B cell (primary cell): ENCODE results near the gene RMND5A. TPM values are rescaled to one million over a fixed set of nuclear protein-coding genes. Genes with fewer than 3 reads are reported as not detected.
"Not testable (repeated sequence)": the region's sequence is repeated elsewhere in the genome, so short reads cannot be mapped to it uniquely, and the experiment has no call there.

ENCODE experiments used
- ATAC-seq: fragments of 200-7000 bp; cut with Tn5 transposase; one replicate; pipeline ENCODE4 v1.10.0; 2021; ENCODE audit warnings: low read depth, mild to moderate bottlenecking, moderate number of reproducible peaks, moderate library complexity
- CTCF ChIA-PET: fragments of 350-600 bp; sonication (Branson Sonifier 250); formaldehyde crosslinking; loops from one replicate; lab custom pipeline; 2021; ENCODE audit warnings: antibody characterized with exemption, inconsistent platforms; lab: Charles Lee
- POLR2A ChIA-PET: fragments of 350-600 bp; sonication (Branson Sonifier 250); formaldehyde crosslinking; loops from one replicate; lab custom pipeline; 2021; ENCODE audit warnings: antibody characterized with exemption; lab: Charles Lee
- DNase-seq: peaks from one replicate; pipeline ENCODE4 v3.0.0; 2013
- H2AFZ ChIP-seq: 2 replicates; pipeline ENCODE4 v1.6.1; 2012; ENCODE audit warnings: mild to moderate bottlenecking, low read depth, low read length; ENCODE audit not compliant: insufficient read depth, poor library complexity, severe bottlenecking
- H3K27ac ChIP-seq, 2 donors: 1 replicate in 1 of 2; 2 replicates in 1 of 2; pipeline ENCODE4 v1.5.1; 2012 to 2013; ENCODE audit warnings: low read length in 2 of 2, mild to moderate bottlenecking in 2 of 2, moderate library complexity in 1 of 2
- H3K27me3 ChIP-seq, 4 experiments: fragments of 200-600 bp in 1 of 4; sonication (generic) in 1 of 4; replicated peaks in 1 of 4; 1 replicate in 2 of 4; 2 replicates in 2 of 4; pipeline versions ENCODE4 v1.6.1 to v1.7.0; 2013 to 2016; ENCODE audit warnings: low read length in 3 of 4, mild to moderate bottlenecking in 2 of 4, mixed read lengths in 1 of 4, moderate library complexity in 1 of 4; ENCODE audit not compliant: insufficient read depth in 4 of 4, control insufficient read depth in 3 of 4; ENCODE audit errors: control extremely low read depth in 1 of 4
- H3K36me3 ChIP-seq, 2 experiments: replicated peaks in 1 of 2; 1 replicate in 1 of 2; 2 replicates in 1 of 2; pipeline versions ENCODE4 v1.6.1 to v1.7.1; 2013; ENCODE audit warnings: low read length in 1 of 2; ENCODE audit not compliant: insufficient read depth in 2 of 2, control insufficient read depth in 1 of 2; ENCODE audit errors: control extremely low read depth in 1 of 2, extremely low read depth in 1 of 2
- H3K4me1 ChIP-seq, 2 donors: fragments of 200-600 bp in 1 of 2; sonication (generic) in 1 of 2; 1 replicate in 1 of 2; 2 replicates in 1 of 2; pipeline versions ENCODE4 v1.5.1 to v1.6.1; 2013 to 2017; ENCODE audit warnings: low read length in 2 of 2; ENCODE audit not compliant: control insufficient read depth in 2 of 2, insufficient read depth in 2 of 2
- H3K4me2 ChIP-seq: replicated peaks from 2 replicates; pipeline ENCODE3; 2012; ENCODE audit warnings: mild to moderate bottlenecking, low read depth, low read length; ENCODE audit not compliant: poor library complexity, severe bottlenecking
- H3K4me3 ChIP-seq, 5 experiments: fragments of 200-600 bp in 1 of 5; sonication (generic) in 1 of 5; 1 replicate in 3 of 5; 2 replicates in 2 of 5; pipeline versions ENCODE4 v1.5.1 to v1.7.0; 2011 to 2016; ENCODE audit warnings: low read length in 4 of 5, mild to moderate bottlenecking in 4 of 5, low read depth in 2 of 5, control low read depth in 1 of 5, moderate library complexity in 1 of 5; ENCODE audit not compliant: insufficient read depth in 1 of 5; ENCODE audit errors: control extremely low read depth in 1 of 5, extremely low read depth in 1 of 5
- H3K79me2 ChIP-seq: fragments of 200-600 bp; sonication (generic); one replicate; pipeline ENCODE4 v1.6.0; 2016; ENCODE audit warnings: low read length; ENCODE audit not compliant: control insufficient read depth, insufficient read depth
- H3K9ac ChIP-seq: fragments of 200-600 bp; sonication (generic); 2 replicates; pipeline ENCODE4 v1.6.1; 2017; ENCODE audit warnings: mild to moderate bottlenecking, low read length, moderate library complexity
- H3K9me3 ChIP-seq, 3 donors: one replicate each; pipeline versions ENCODE4 v1.6.1 to v1.7.1; 2013; ENCODE audit warnings: low read length in 2 of 3; ENCODE audit not compliant: control insufficient read depth in 2 of 3, insufficient read depth in 1 of 3; ENCODE audit errors: control extremely low read depth in 1 of 3
- H4K20me1 ChIP-seq: 2 replicates; pipeline ENCODE4 v1.6.0; 2012; ENCODE audit warnings: mild to moderate bottlenecking, low read length; ENCODE audit not compliant: insufficient read depth, control insufficient read depth, poor library complexity, severe bottlenecking
- H3K27ac Mint-ChIP-seq: one replicate; pipeline ENCODE4 v1.8.0; 2021; ENCODE audit warnings: mixed read lengths
- H3K27me3 Mint-ChIP-seq: one replicate; pipeline ENCODE4 v1.8.0; 2021; ENCODE audit warnings: mixed read lengths
- H3K4me1 Mint-ChIP-seq: one replicate; pipeline ENCODE4 v1.8.0; 2021; ENCODE audit warnings: mixed read lengths
- H3K4me3 Mint-ChIP-seq: one replicate; pipeline ENCODE4 v1.8.0; 2021; ENCODE audit warnings: mixed read lengths
- H3K9me3 Mint-ChIP-seq: one replicate; pipeline ENCODE4 v1.8.0; 2022; ENCODE audit warnings: mixed read lengths; ENCODE audit not compliant: insufficient read depth
- WGBS: methylation state at CpG from one replicate; pipeline ENCODE4 v1.1.5; 2013; ENCODE audit warnings: missing lambda C conversion rate; ENCODE audit not compliant: insufficient coverage; 5-methylcytosine and 5-hydroxymethylcytosine counted together
- intact Hi-C: fragments of 100-400 bp; cut with micrococcal nuclease; formaldehyde crosslinking; loops from one replicate; pipeline ENCODE4 v1.10.0; 2022
- polyA plus RNA-seq: library from polyadenylated mRNA; depleted of rRNA; stranded (reverse); fragments of >200 nt; gene quantifications from 2 replicates; pipeline ENCODE4 v1.2.3, GENCODE V29; 2012
- total RNA-seq, 2 donors: library from RNA; stranded (reverse); fragments of 120-200 nt in 1 of 2; gene quantifications; 1 replicate in 1 of 2; 2 replicates in 1 of 2; pipeline versions ENCODE4 v1.2.3 to v1.2.4, GENCODE V29; 2013 to 2022

The RMND5A gene
- total and polyA plus RNA-seq, 2 donors (not counting 1 experiment from before 2014, with no cell fraction given) = 13.0 to 33.7 TPM

DNA sequence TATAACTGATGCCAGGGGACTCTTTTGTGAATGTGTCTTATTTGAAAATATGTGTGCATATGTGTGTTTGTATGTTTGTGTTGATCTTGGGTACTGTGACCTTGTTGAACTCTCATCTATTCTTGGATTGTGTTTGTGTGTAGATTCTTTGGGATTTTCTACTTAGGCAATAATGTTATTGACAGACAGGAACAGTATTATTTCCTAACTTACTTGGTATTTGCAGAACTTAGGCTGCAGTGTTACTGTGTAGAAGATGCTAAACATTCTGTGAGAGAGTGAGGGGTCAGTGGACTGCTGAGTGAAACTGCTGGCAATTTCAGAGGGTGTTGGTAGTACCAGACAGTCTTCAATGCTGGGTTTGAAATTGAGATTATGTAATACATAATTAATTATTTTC, 12.7 kb downstream of the RMND5A start:
- not testable (repeated sequence) for H3K36me3 ChIP-seq

DNA sequence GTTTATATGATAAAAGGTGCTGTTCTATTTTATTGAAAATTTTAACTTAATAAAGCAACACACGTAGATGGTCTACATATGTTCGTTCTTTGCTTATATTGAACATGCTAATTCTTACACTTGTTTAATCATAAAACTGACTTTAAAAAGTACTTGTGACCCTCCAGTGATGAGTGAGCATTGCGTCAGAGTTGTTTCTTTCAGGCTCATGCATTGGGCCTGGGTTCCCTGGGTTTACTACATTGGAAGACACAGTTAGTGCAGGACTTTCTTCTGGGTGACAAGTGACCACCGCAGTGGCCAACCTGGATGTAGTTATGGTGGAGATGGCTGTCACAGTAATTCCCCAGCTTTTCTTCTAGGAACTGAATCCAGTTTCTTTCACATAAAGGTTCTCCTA, 13.4 kb downstream of the RMND5A start:
- intact Hi-C loops, H3K4me3 ChIP-seq, H3K4me3 Mint-ChIP-seq, H3K27ac Mint-ChIP-seq, ATAC-seq, H4K20me1 ChIP-seq, H3K4me1 Mint-ChIP-seq, DNase-seq, H3K4me1 ChIP-seq, H3K9ac ChIP-seq, H3K4me2 ChIP-seq, H2AFZ ChIP-seq, POLR2A ChIA-PET, H3K36me3 ChIP-seq, H3K9me3 ChIP-seq, H3K27ac ChIP-seq, CTCF ChIA-PET, H3K27me3 Mint-ChIP-seq, H3K27me3 ChIP-seq, H3K9me3 Mint-ChIP-seq: not testable (repeated sequence)
- H3K79me2 ChIP-seq = peaks cover 10% of the 10 kb centered on the region
- WGBS = no CpG with 5 or more reads among the region's 4 CpGs

More for the DNA sequence above, 12.7 kb downstream of the RMND5A start:
- H3K4me3 ChIP-seq, H3K9ac ChIP-seq, POLR2A ChIA-PET, H3K4me1 ChIP-seq, H2AFZ ChIP-seq, H3K4me2 ChIP-seq, CTCF ChIA-PET, DNase-seq, H3K9me3 Mint-ChIP-seq, H3K27me3 Mint-ChIP-seq, intact Hi-C loops, H3K4me3 Mint-ChIP-seq, ATAC-seq, H3K4me1 Mint-ChIP-seq, H3K27me3 ChIP-seq, H3K27ac Mint-ChIP-seq, H3K9me3 ChIP-seq, H4K20me1 ChIP-seq, H3K27ac ChIP-seq: not testable (repeated sequence)
- peaks cover 15% of the 10 kb centered on the region for H3K79me2 ChIP-seq

DNA sequence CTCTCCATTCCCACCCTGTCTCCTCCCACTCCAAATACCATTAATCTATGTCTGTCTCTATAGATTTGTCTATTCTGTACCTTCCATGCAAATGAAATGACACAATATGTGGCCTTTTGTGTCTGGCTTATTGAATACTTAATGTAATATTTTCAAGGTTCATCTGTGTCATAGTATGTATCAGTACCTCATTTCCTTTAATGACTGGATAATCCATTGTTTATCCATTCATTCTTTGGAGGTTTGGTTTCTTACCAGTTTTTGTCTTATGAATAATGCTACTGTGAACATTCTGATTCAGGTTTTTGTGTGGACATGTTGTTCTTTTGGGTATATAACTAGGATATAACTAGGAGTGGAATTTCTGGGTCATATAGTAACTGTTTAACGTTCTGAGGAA, 14.8 kb downstream of the RMND5A start:
- H3K27me3 ChIP-seq, H3K27me3 Mint-ChIP-seq, H3K9me3 ChIP-seq, H3K4me1 ChIP-seq, POLR2A ChIA-PET, CTCF ChIA-PET, DNase-seq, H3K4me3 Mint-ChIP-seq, H3K27ac ChIP-seq, H2AFZ ChIP-seq, intact Hi-C loops, H3K36me3 ChIP-seq, H3K4me1 Mint-ChIP-seq, H4K20me1 ChIP-seq, H3K9me3 Mint-ChIP-seq, H3K4me3 ChIP-seq, H3K27ac Mint-ChIP-seq, ATAC-seq, H3K4me2 ChIP-seq, H3K9ac ChIP-seq, H3K79me2 ChIP-seq: not testable (repeated sequence)
- WGBS = no CpG with 5 or more reads among the region's 1 CpG

DNA sequence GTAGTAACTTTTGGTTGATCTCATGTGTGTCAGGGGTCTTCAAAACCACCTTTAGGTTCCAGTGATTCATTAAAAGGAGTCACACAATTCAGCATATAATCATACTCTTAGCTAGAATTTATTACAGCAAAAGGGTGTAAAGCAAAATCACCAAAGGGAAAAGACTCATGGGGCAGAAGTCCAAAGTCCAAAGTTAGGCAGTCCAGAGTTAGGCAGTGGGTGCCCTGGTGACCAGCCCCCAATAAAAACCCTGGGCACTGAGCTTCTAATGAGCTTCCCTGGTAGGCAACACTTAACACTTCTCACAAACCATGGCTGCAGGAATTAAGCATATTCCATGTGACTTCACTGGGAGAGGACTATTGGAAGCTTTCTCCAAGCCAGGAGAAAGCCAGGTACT, 19.4 kb downstream of the RMND5A start:
- H3K9me3 Mint-ChIP-seq, H3K9me3 ChIP-seq, H2AFZ ChIP-seq, H3K27me3 Mint-ChIP-seq, H3K27ac Mint-ChIP-seq, POLR2A ChIA-PET, CTCF ChIA-PET, DNase-seq, H3K27ac ChIP-seq, H3K4me1 ChIP-seq, H3K4me3 Mint-ChIP-seq, H3K4me2 ChIP-seq, H3K27me3 ChIP-seq, H3K4me1 Mint-ChIP-seq, ATAC-seq, intact Hi-C loops, H3K4me3 ChIP-seq, H3K9ac ChIP-seq: not testable (repeated sequence)
- Histone ChIP-seq H4K20me1 (peaks cover 11% of the 10 kb centered on the region), H3K79me2 (peaks cover 21% of the 10 kb centered on the region), H3K36me3 (peaks cover 2 to 13% of the 10 kb centered on the region in 2 experiments)
